Hematopoietic multipotent progenitor cell treated with erythropoietin and hydrocortisone succinate and interleukin-3 and kit ligand, for 4 days (in vitro differentiated cells): ENCODE results near the gene COPG2.

Source experiments
- DNase-seq: peaks from one replicate; pipeline ENCODE4 v3.0.0-alpha.2; 2015

The COPG2 gene

DNA sequence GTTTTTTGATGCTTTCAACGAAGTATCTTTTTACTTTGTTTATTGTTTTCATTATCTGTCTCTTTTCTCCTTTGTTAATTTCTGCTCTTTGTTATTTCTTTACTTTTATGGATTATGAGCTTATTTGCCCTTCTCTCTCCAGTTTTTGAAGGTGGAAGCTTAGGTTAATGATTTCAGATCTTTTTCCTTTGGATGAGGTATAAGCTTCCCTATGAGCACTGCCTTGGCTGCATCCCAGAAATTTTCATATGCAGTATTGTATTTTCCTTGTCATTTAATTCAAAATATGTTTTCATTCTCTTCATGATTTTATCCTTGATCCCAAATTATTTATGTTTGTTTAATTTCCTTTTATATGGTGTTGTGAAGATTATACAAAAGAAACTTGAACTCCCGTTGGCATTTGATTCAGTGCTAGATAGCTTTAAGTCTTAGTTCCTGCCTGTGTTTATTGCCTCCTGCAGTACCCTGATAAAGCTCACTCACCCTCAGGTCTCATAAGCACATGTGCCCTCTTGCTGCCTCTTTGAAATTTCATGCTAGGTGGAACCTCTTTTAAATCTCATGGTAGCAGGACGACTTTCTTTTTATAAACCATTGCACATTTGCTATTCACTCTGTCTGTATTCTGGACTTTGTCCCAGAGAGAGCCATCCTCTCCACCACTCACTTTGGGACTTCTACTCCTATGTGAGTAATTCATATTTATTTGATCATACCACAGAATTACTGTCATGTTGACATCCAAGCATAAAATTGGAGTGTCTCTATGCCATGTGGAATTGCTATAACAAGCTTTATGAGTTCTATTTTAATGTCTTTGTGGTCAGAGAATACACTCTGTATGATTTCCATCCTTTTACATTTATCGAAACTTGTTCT lies 204.8 kb downstream of the COPG2 start:
- DNase-seq, result peak; percentile 93

DNA sequence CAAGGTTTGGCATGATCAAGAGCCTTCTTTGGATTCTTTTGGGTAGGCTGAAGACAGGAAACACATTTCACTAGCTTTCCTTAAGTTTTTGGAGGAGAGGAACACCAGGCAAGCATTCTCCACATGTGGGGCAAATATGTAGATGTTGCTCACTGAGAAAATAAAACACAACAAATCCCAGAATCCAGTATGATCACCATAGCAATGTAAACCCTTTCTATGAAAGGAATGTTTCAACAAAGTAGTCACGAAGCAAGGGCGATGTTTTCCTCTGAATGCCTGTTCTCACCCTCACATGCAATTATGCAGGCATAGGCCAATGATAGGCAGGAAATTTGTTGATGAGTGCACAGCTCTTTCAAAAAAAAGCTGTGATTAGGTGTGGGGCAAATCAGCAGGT lies 207.3 kb downstream of the COPG2 start:
- no peak for DNase-seq

DNA sequence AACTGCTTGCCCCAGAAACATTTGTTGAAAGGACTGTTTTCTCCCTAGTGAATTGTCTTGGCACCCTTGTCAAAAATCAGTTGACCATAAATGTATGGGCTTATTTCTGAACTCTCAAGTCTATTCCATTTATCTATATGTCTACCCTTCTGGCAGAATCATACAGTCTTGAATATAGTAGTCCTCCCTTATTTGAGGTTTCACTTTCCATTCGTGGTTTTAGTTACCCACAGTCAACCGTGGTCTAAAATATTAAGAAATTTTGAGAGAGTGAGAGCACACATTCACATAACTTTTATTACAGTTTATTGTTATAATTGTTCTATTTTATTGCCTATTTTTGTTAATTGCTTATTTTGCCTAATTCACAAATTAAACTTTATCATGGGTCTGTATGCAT lies 210.3 kb downstream of the COPG2 start:
- DNase-seq, result peak; percentile 62
